DMS79 treated with DMSO at 0.1 percent for 48 hours (cell line): ENCODE measurements around the gene KIF21A.

Experiments used
- DNase-seq: peaks from one replicate; lab custom pipeline; 2025; lab: John Stamatoyannopoulos, UW

The KIF21A gene

DNA sequence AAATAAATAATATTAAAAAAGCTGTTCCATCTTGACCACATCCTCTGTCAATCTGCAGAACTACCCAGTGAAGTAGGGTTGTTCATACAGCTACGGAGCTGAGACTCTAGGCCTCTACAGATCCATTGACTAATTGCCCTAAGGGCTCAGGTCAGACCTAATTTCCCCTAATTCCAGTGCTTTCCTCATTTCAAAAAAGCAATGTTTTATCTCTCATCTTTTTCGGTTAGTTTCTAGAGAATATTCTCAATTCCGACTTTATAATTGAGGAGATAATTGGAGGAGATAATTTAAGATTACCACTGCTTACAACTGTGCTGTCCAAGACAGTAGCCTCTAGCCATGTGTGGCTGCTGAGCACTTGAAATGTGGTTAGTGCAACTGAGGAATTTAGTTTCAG is 167.1 kb downstream of the KIF21A start:
- no peak for DNase-seq

DNA sequence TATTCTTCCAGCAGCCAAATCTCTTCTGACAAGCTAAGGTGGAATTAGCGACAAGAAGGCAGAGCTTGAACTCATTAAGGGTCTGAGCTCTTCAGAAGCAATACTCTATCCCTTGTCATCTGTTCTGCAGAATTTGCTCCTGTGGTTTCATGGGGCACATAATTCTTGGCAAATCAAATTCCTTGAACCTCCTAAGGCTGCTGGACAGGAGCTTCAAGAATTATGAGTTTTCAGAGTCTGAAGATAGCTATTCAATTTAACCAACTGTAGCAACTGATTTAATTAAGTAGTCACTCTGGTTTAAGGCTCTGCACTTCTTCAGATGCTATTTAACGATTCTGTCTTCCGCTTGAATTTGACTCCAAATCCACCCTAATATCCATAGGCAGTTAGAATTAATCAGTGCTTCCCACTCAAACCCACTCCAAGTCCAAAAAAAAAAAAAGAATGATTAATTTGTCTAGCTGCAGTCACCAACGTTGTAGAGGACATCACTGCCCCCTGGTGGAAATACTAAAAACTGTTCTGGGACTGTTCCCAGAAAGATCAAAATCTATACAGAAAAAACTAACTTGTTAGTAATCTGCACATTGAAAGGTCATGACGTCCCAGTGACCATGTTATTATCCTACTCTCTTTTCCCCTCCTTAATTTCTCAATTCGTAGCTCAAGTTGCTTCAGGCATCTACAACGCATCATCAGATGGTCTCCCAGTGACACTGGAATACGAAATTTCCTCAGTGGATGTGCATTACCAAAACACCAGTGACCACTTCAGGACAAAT is 169.9 kb downstream of the KIF21A start:
- DNase-seq: no peak

DNA sequence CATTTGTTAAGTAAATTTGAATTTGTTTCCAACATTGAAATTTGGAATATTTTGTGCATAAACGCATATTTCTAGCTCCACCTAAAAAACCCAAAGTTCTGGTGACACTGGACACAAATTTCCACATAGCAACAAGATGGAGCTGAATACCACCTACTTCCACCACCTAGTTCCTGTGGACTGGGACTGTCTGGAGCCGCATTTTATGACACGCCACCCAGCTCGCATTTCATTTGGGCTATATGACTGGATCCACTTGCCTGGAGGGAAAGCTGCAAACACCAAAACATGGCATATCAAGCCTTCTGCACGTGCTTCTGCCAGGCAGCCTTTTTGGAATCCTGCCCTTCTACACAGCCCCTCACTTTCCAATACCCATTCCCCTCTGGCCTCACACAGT is 173.4 kb downstream of the KIF21A start:
- no peak for DNase-seq

DNA sequence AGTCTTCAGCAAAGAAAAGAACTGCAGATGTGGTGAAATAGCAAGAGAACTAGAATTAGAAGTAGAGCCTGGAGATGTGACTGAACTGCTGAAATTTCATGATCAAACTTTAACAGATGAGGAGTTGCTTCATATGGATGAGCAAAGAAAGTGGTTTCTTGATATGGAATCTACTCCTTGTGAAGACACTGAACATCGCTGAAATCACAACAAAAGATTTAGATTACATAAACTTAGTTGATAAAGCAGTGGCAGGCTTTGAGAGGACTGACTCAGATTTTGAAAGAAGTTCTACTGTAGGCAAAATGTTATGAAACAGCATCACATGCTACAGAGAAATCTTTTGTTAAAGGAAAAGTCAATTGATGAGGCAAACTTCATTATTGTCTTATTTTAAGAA is 175.0 kb downstream of the KIF21A start:
- DNase-seq: no peak

DNA sequence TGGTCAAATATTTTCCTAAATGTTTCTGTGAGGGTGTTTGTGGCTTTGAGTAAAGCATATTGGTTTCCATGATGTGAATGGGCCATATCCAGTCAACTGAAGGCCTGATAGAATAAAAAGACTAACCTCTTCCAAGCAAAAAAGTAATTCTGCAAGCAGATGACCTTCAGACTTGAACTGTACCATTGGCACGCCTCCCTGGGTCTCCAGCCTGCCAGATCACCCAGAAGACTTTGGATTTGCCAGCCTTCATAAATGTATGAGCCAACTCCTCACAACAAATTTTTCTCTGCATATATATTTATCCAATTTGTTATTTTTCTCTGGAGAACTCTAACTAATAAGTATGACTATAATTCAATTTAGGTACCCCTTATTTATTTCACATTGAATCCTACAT is 190.3 kb downstream of the KIF21A start:
- DNase-seq: no peak
